HCT116 (cell line): ENCODE measurements around the gene ANKRD2.

Experiments used
- EGR1 ChIP-seq: IDR thresholded peaks from 2 replicates; pipeline ENCODE4 v1.6.1; 2012; ENCODE audit warnings: low read depth
- ELF1 ChIP-seq: IDR thresholded peaks from 2 replicates; pipeline ENCODE4 v1.6.1; 2012; ENCODE audit warnings: low read depth, borderline replicate concordance
- EZH2 ChIP-seq: fragments of 200-600 bp; sonication (generic); IDR thresholded peaks from 2 replicates; pipeline ENCODE4 v1.6.1; 2017; ENCODE audit warnings: antibody characterized with exemption, mixed run types
- FOSL1 ChIP-seq: IDR thresholded peaks from 2 replicates; pipeline ENCODE4 v1.6.1; 2012; ENCODE audit warnings: low read depth
- POLR2A ChIP-seq: IDR thresholded peaks from 2 replicates; pipeline ENCODE4 v1.7.0; 2011; ENCODE audit warnings: borderline replicate concordance; ENCODE audit not compliant: insufficient read depth, insufficient read length; ENCODE audit errors: extremely low read depth
- POLR2AphosphoS5 ChIP-seq: IDR thresholded peaks from 2 replicates; pipeline ENCODE4 v1.6.1; 2011; ENCODE audit warnings: mild to moderate bottlenecking, low read depth, low read length, moderate library complexity
- RAD21 ChIP-seq: IDR thresholded peaks from 2 replicates; pipeline ENCODE4 v1.6.1; 2012; ENCODE audit warnings: low read depth, mild to moderate bottlenecking
- SIN3A ChIP-seq: IDR thresholded peaks from 2 replicates; pipeline ENCODE4 v1.6.1; 2012; ENCODE audit warnings: low read depth
- YY1 ChIP-seq: IDR thresholded peaks from 2 replicates; pipeline ENCODE4 v1.6.1; 2011; ENCODE audit warnings: low read length, low read depth, moderate library complexity, mild to moderate bottlenecking; ENCODE audit not compliant: insufficient replicate concordance; ENCODE audit errors: extremely low read depth
- ZFX ChIP-seq: fragments of 450-650 bp; IDR thresholded peaks from 2 replicates; pipeline ENCODE4 v1.6.1; 2017
- ZNF274 ChIP-seq: fragments of 200-500 bp; sonication (Bioruptor generic); IDR thresholded peaks from 2 replicates; pipeline ENCODE4 v1.6.1; 2014; ENCODE audit warnings: mild to moderate bottlenecking, low read depth, low read length, inconsistent platforms
- TF ChIP-seq, protein P1 (sequence below): IDR thresholded peaks from 2 replicates; pipeline ENCODE4 v1.6.1; 2012; ENCODE audit warnings: low read depth
- TF ChIP-seq, protein P2 (sequence below), 3 experiments: fragments of 200-600 bp in 1 of 3; sonication (generic) in 1 of 3; IDR thresholded peaks in 2 of 3; conservative IDR thresholded peaks in 1 of 3; 2 replicates each; pipeline ENCODE4 v1.5.1; 2012 to 2017; ENCODE audit warnings: low read depth in 2 of 3, low read length in 2 of 3, antibody characterized with exemption in 1 of 3, borderline replicate concordance in 1 of 3, control low read depth in 1 of 3, mild to moderate bottlenecking in 1 of 3, mixed read lengths in 1 of 3, mixed run types in 1 of 3, moderate library complexity in 1 of 3; ENCODE audit not compliant: insufficient read depth in 1 of 3

DNA sequence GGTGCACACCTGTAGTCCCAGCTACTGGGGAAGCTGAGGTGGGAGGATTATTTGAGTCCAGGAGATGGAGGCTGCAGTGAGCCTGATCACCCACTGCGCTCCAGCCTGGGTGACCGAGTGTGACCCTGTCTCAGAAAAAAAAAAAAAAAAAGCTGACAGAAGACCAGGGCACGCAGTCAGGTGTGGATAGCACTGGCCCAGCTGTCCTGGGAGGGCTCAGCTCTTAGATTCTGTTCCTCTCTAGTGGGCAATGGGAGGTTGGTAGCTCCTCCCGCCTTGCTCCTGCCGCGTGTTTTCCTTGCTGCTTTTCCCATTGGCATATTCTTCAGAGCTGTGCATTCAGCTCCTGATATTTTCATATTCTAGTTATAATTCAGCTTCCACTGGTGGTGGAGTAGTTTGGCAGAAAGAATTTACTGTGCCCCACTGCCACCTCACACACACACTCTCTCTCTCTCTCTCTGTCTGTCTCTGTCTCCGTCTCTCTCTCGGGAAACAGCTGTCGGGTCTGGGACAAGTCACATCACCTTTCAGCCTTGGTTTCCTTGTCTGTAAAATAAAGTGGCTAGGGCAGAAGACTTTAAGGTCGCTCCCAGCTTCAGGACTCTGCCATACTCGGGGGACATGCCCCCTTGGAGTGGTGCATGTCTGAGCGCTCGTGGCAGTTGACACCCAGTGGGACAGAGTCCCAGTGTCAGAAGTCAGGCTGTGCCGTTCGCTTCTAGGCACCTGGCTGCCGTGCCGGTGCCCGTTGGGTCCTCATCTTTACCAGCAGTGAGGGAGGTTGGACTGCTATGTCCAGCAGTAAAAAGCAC lies 25.9 kb upstream of the ANKRD2 start:
- TF ChIP-seq, protein P1, sequence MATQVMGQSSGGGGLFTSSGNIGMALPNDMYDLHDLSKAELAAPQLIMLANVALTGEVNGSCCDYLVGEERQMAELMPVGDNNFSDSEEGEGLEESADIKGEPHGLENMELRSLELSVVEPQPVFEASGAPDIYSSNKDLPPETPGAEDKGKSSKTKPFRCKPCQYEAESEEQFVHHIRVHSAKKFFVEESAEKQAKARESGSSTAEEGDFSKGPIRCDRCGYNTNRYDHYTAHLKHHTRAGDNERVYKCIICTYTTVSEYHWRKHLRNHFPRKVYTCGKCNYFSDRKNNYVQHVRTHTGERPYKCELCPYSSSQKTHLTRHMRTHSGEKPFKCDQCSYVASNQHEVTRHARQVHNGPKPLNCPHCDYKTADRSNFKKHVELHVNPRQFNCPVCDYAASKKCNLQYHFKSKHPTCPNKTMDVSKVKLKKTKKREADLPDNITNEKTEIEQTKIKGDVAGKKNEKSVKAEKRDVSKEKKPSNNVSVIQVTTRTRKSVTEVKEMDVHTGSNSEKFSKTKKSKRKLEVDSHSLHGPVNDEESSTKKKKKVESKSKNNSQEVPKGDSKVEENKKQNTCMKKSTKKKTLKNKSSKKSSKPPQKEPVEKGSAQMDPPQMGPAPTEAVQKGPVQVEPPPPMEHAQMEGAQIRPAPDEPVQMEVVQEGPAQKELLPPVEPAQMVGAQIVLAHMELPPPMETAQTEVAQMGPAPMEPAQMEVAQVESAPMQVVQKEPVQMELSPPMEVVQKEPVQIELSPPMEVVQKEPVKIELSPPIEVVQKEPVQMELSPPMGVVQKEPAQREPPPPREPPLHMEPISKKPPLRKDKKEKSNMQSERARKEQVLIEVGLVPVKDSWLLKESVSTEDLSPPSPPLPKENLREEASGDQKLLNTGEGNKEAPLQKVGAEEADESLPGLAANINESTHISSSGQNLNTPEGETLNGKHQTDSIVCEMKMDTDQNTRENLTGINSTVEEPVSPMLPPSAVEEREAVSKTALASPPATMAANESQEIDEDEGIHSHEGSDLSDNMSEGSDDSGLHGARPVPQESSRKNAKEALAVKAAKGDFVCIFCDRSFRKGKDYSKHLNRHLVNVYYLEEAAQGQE, result no peak
- TF ChIP-seq, protein P2, sequence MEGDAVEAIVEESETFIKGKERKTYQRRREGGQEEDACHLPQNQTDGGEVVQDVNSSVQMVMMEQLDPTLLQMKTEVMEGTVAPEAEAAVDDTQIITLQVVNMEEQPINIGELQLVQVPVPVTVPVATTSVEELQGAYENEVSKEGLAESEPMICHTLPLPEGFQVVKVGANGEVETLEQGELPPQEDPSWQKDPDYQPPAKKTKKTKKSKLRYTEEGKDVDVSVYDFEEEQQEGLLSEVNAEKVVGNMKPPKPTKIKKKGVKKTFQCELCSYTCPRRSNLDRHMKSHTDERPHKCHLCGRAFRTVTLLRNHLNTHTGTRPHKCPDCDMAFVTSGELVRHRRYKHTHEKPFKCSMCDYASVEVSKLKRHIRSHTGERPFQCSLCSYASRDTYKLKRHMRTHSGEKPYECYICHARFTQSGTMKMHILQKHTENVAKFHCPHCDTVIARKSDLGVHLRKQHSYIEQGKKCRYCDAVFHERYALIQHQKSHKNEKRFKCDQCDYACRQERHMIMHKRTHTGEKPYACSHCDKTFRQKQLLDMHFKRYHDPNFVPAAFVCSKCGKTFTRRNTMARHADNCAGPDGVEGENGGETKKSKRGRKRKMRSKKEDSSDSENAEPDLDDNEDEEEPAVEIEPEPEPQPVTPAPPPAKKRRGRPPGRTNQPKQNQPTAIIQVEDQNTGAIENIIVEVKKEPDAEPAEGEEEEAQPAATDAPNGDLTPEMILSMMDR (IDR thresholded peaks at IDR 0.05 in 2 of 3, conservative IDR thresholded peaks at IDR 0.05 in 1 of 3; ENCODE audit: borderline replicate concordance in 1 of 3, insufficient read depth in 1 of 3, low read depth in 2 of 3, low read length in 2 of 3), result no peak
- TF ChIP-seq YY1 (no peak), POLR2AphosphoS5 (no peak), ZFX (no peak), EZH2 (no peak), SIN3A (no peak), POLR2A (no peak), ZNF274 (no peak), EGR1 (no peak), ELF1 (no peak), RAD21 (no peak), FOSL1 (no peak)
